CD4-positive, alpha-beta T cell treated with Interleukin-6 for 4 hours (primary cell): ENCODE data around the gene PEF1.
A peak's percentile ranks its signal among the peaks of the same experiment; 100 is the strongest.

Experiments
- DNase-seq: peaks from one replicate; pipeline ENCODE4 v3.0.0-alpha.2; 2020; ENCODE audit warnings: mixed read lengths

Gene PEF1

GRCh38 chr1:31627301-31627929 lies 17.3 kb downstream of the PEF1 start:
- DNase-seq: no peak

GRCh38 chr1:31626223-31627207 lies 18.2 kb downstream of the PEF1 start:
- no peak for DNase-seq

- no peak for DNase-seq
These were observed 19.0 kb downstream of the PEF1 start for GRCh38 chr1:31625561-31626222.

- no peak for DNase-seq
These were observed 19.8 kb downstream of the PEF1 start for GRCh38 chr1:31624731-31625514.

GRCh38 chr1:31624309-31624708 lies 20.4 kb downstream of the PEF1 start:
- DNase-seq: no peak

GRCh38 chr1:31623365-31623764 lies 21.3 kb downstream of the PEF1 start:
- DNase-seq: no peak

GRCh38 chr1:31621847-31622730 lies 22.6 kb downstream of the PEF1 start:
- no peak for DNase-seq

GRCh38 chr1:31621498-31621820 lies 23.2 kb downstream of the PEF1 start:
- no peak for DNase-seq

GRCh38 chr1:31620631-31621497 lies 23.8 kb downstream of the PEF1 start:
- DNase-seq: no peak

- DNase-seq: no peak
These were observed 25.5 kb downstream of the PEF1 start for GRCh38 chr1:31618916-31619846.

GRCh38 chr1:31617916-31618746 lies 26.5 kb downstream of the PEF1 start:
- peak; percentile 49 for DNase-seq

- no peak for DNase-seq
These were observed 27.3 kb downstream of the PEF1 start, which contains the start of gene HCRTR1 for GRCh38 chr1:31617218-31617915. HCRTR1 (plus strand) TSS chr1:31617689; CDS start chr1:31619193, 1,504 bp downstream.

- no peak for DNase-seq
These were observed 28.7 kb downstream of the PEF1 start for GRCh38 chr1:31615939-31616338.

- no peak for DNase-seq
These were observed 29.3 kb downstream of the PEF1 start for GRCh38 chr1:31615414-31615813.

GRCh38 chr1:31614414-31615005 lies 30.2 kb downstream of the PEF1 start:
- no peak for DNase-seq

- no peak for DNase-seq
These were observed 35.1 kb downstream of the PEF1 start for GRCh38 chr1:31609514-31610118.

GRCh38 chr1:31607360-31607759 lies 37.3 kb downstream of the PEF1 start:
- no peak for DNase-seq
